B cell (primary cell): ENCODE results near the gene RPP40. TPM values are rescaled to one million over a fixed set of nuclear protein-coding genes. Genes with fewer than 3 reads are reported as not detected.
"Not testable (repeated sequence)": the region's sequence is repeated elsewhere in the genome, so short reads cannot be mapped to it uniquely, and the experiment has no call there.

Source experiments
- ATAC-seq: fragments of 200-7000 bp; cut with Tn5 transposase; one replicate; pipeline ENCODE4 v1.10.0; 2021; ENCODE audit warnings: low read depth, mild to moderate bottlenecking, moderate number of reproducible peaks, moderate library complexity
- CTCF ChIA-PET: fragments of 350-600 bp; sonication (Branson Sonifier 250); formaldehyde crosslinking; loops from one replicate; lab custom pipeline; 2021; ENCODE audit warnings: antibody characterized with exemption, inconsistent platforms; lab: Charles Lee
- POLR2A ChIA-PET: fragments of 350-600 bp; sonication (Branson Sonifier 250); formaldehyde crosslinking; loops from one replicate; lab custom pipeline; 2021; ENCODE audit warnings: antibody characterized with exemption; lab: Charles Lee
- DNase-seq: peaks from one replicate; pipeline ENCODE4 v3.0.0; 2013
- H2AFZ ChIP-seq: 2 replicates; pipeline ENCODE4 v1.6.1; 2012; ENCODE audit warnings: mild to moderate bottlenecking, low read depth, low read length; ENCODE audit not compliant: insufficient read depth, poor library complexity, severe bottlenecking
- H3K27ac ChIP-seq, 2 donors: 1 replicate in 1 of 2; 2 replicates in 1 of 2; pipeline ENCODE4 v1.5.1; 2012 to 2013; ENCODE audit warnings: low read length in 2 of 2, mild to moderate bottlenecking in 2 of 2, moderate library complexity in 1 of 2
- H3K27me3 ChIP-seq, 4 experiments: fragments of 200-600 bp in 1 of 4; sonication (generic) in 1 of 4; replicated peaks in 1 of 4; 1 replicate in 2 of 4; 2 replicates in 2 of 4; pipeline versions ENCODE4 v1.6.1 to v1.7.0; 2013 to 2016; ENCODE audit warnings: low read length in 3 of 4, mild to moderate bottlenecking in 2 of 4, mixed read lengths in 1 of 4, moderate library complexity in 1 of 4; ENCODE audit not compliant: insufficient read depth in 4 of 4, control insufficient read depth in 3 of 4; ENCODE audit errors: control extremely low read depth in 1 of 4
- H3K36me3 ChIP-seq, 2 experiments: replicated peaks in 1 of 2; 1 replicate in 1 of 2; 2 replicates in 1 of 2; pipeline versions ENCODE4 v1.6.1 to v1.7.1; 2013; ENCODE audit warnings: low read length in 1 of 2; ENCODE audit not compliant: insufficient read depth in 2 of 2, control insufficient read depth in 1 of 2; ENCODE audit errors: control extremely low read depth in 1 of 2, extremely low read depth in 1 of 2
- H3K4me1 ChIP-seq, 2 donors: fragments of 200-600 bp in 1 of 2; sonication (generic) in 1 of 2; 1 replicate in 1 of 2; 2 replicates in 1 of 2; pipeline versions ENCODE4 v1.5.1 to v1.6.1; 2013 to 2017; ENCODE audit warnings: low read length in 2 of 2; ENCODE audit not compliant: control insufficient read depth in 2 of 2, insufficient read depth in 2 of 2
- H3K4me2 ChIP-seq: replicated peaks from 2 replicates; pipeline ENCODE3; 2012; ENCODE audit warnings: mild to moderate bottlenecking, low read depth, low read length; ENCODE audit not compliant: poor library complexity, severe bottlenecking
- H3K4me3 ChIP-seq, 5 experiments: fragments of 200-600 bp in 1 of 5; sonication (generic) in 1 of 5; 1 replicate in 3 of 5; 2 replicates in 2 of 5; pipeline versions ENCODE4 v1.5.1 to v1.7.0; 2011 to 2016; ENCODE audit warnings: low read length in 4 of 5, mild to moderate bottlenecking in 4 of 5, low read depth in 2 of 5, control low read depth in 1 of 5, moderate library complexity in 1 of 5; ENCODE audit not compliant: insufficient read depth in 1 of 5; ENCODE audit errors: control extremely low read depth in 1 of 5, extremely low read depth in 1 of 5
- H3K79me2 ChIP-seq: fragments of 200-600 bp; sonication (generic); one replicate; pipeline ENCODE4 v1.6.0; 2016; ENCODE audit warnings: low read length; ENCODE audit not compliant: control insufficient read depth, insufficient read depth
- H3K9ac ChIP-seq: fragments of 200-600 bp; sonication (generic); 2 replicates; pipeline ENCODE4 v1.6.1; 2017; ENCODE audit warnings: mild to moderate bottlenecking, low read length, moderate library complexity
- H3K9me3 ChIP-seq, 3 donors: one replicate each; pipeline versions ENCODE4 v1.6.1 to v1.7.1; 2013; ENCODE audit warnings: low read length in 2 of 3; ENCODE audit not compliant: control insufficient read depth in 2 of 3, insufficient read depth in 1 of 3; ENCODE audit errors: control extremely low read depth in 1 of 3
- H4K20me1 ChIP-seq: 2 replicates; pipeline ENCODE4 v1.6.0; 2012; ENCODE audit warnings: mild to moderate bottlenecking, low read length; ENCODE audit not compliant: insufficient read depth, control insufficient read depth, poor library complexity, severe bottlenecking
- H3K27ac Mint-ChIP-seq: one replicate; pipeline ENCODE4 v1.8.0; 2021; ENCODE audit warnings: mixed read lengths
- H3K27me3 Mint-ChIP-seq: one replicate; pipeline ENCODE4 v1.8.0; 2021; ENCODE audit warnings: mixed read lengths
- H3K4me1 Mint-ChIP-seq: one replicate; pipeline ENCODE4 v1.8.0; 2021; ENCODE audit warnings: mixed read lengths
- H3K4me3 Mint-ChIP-seq: one replicate; pipeline ENCODE4 v1.8.0; 2021; ENCODE audit warnings: mixed read lengths
- H3K9me3 Mint-ChIP-seq: one replicate; pipeline ENCODE4 v1.8.0; 2022; ENCODE audit warnings: mixed read lengths; ENCODE audit not compliant: insufficient read depth
- CTCF ChIP-seq: fragments of 200-600 bp; IDR thresholded peaks from one replicate; pipeline ENCODE4 v1.8.0; 2022; ENCODE audit warnings: antibody characterized with exemption, mild to moderate bottlenecking
- EZH2 ChIP-seq: IDR thresholded peaks from 2 replicates; pipeline ENCODE4 v1.6.1; 2012; ENCODE audit warnings: borderline replicate concordance, low read depth, mild to moderate bottlenecking, moderate library complexity, low read length; ENCODE audit not compliant: insufficient read depth, poor library complexity, severe bottlenecking
- WGBS: methylation state at CpG from one replicate; pipeline ENCODE4 v1.1.5; 2013; ENCODE audit warnings: missing lambda C conversion rate; ENCODE audit not compliant: insufficient coverage; 5-methylcytosine and 5-hydroxymethylcytosine counted together
- intact Hi-C: fragments of 100-400 bp; cut with micrococcal nuclease; formaldehyde crosslinking; loops from one replicate; pipeline ENCODE4 v1.10.0; 2022
- polyA plus RNA-seq: library from polyadenylated mRNA; depleted of rRNA; stranded (reverse); fragments of >200 nt; gene quantifications from 2 replicates; pipeline ENCODE4 v1.2.3, GENCODE V29; 2012
- total RNA-seq, 2 donors: library from RNA; stranded (reverse); fragments of 120-200 nt in 1 of 2; gene quantifications; 1 replicate in 1 of 2; 2 replicates in 1 of 2; pipeline versions ENCODE4 v1.2.3 to v1.2.4, GENCODE V29; 2013 to 2022

Gene RPP40
- total and polyA plus RNA-seq, 2 donors (not counting 1 experiment from before 2014, with no cell fraction given), result 2.7 to 3.8 TPM

GRCh38 chr6:5006222-5006621 is 2.4 kb upstream of the RPP40 start:
- Histone ChIP-seq H2AFZ (no peak overlapping the region), H3K4me2 (no peak overlapping the region), H3K27ac (no peak overlapping the region), H3K36me3 (peaks cover 0 to under 1% of the 10 kb centered on the region in 2 experiments), H3K4me1 (peaks cover 6 to 14% of the 10 kb centered on the region in 2 donors), H3K79me2 (no peaks in the 10 kb centered on the region), H3K27me3 (no peaks in the 10 kb centered on the region), H3K4me3 (no peak overlapping the region), H3K9ac (no peak overlapping the region), H4K20me1 (no peaks in the 10 kb centered on the region), H3K9me3 (no peaks in the 10 kb centered on the region)
- intact Hi-C loops, result loop anchor here (10.0 kb wide), 1 partner anchor 1651 kb away; no protein-coding TSS in a partner anchor
- ChIA-PET CTCF (interaction anchor here (0.7 kb wide), 1 partner anchor 594 kb away, joined by 3 read pairs; no protein-coding TSS in a partner anchor), POLR2A (interaction anchor here (0.6 kb wide), 1 partner anchor 602 kb away, joined by 3 read pairs; no protein-coding TSS in a partner anchor)
- ATAC-seq, result no peak
- 96% methylated on average over 6 of the region's 6 CpGs for WGBS
- no peak for DNase-seq
- TF ChIP-seq EZH2, result no peak
- TF ChIP-seq CTCF, result no peak
- Mint-ChIP-seq H3K27me3 (no peaks in the 10 kb centered on the region), H3K4me3 (no peak overlapping the region), H3K4me1 (peaks cover 10% of the 10 kb centered on the region), H3K27ac (no peak overlapping the region), H3K9me3 (no peaks in the 10 kb centered on the region)

DNA sequence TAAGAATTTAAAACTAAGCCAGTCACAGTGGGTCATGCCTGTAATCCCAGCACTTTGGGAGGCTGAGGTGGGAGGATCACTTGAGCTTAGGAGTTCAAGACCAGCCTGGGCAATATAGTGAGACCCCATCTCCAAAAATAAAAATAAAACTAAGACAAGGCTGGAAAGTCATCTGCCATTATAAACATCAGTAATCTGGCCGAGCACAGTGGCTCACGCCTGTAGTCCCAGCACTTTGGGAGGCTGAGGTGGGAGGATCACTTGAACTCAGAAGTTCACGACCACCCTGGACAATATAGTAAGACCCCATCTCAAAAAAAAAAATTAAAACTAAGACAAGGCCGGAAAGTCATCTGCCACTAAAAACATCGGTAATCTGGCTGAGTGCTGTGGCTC is 1.2 kb upstream of the RPP40 start:
- H3K4me1 Mint-ChIP-seq, H4K20me1 ChIP-seq, POLR2A ChIA-PET, H3K4me2 ChIP-seq, ATAC-seq, CTCF ChIA-PET, H3K4me3 ChIP-seq, H3K27me3 Mint-ChIP-seq, DNase-seq, H3K27me3 ChIP-seq, H3K4me3 Mint-ChIP-seq, H3K9me3 Mint-ChIP-seq, H3K9me3 ChIP-seq, H3K79me2 ChIP-seq, H3K9ac ChIP-seq: not testable (repeated sequence)
- intact Hi-C loops, result loop anchor here (2.0 to 10.0 kb wide), 2 partner anchors 870 to 1650 kb away; partner anchors contain the start of gene ECI2
- Histone ChIP-seq H3K27ac (peak overlapping the region in 1 of 2 donors; percentile 90), H2AFZ (peak overlapping the region; percentile 100), H3K4me1 (peaks cover 6 to 14% of the 10 kb centered on the region in 2 donors), H3K36me3 (peaks cover 0 to 10% of the 10 kb centered on the region in 2 experiments)
- 98% methylated on average over 3 of the region's 5 CpGs for WGBS
- H3K27ac Mint-ChIP-seq, result peak overlapping the region; percentile 15
